ENCODE data around the gene GPR39.

Gene GPR39

GRCh38 chr2:132667706-132668105 is 251.1 kb downstream of the GPR39 start:
- no peak for DNase-seq (ENCODE audit: low spot score)
- in situ Hi-C loops (cut with MboI; ENCODE audit: low pct_unique_long_range_greater_than_20kb, low sequenced_read_pairs, unreplicated experiment), result no loop called here
- TF ChIP-seq CTCF (IDR thresholded peaks at IDR 0.05; ENCODE audit: extremely low read depth, insufficient read depth, missing control alignments), result no peak

GRCh38 chr2:132668189-132668823 is 251.7 kb downstream of the GPR39 start:
- in situ Hi-C loops (cut with MboI; ENCODE audit: low pct_unique_long_range_greater_than_20kb, low sequenced_read_pairs, unreplicated experiment), result no loop called here
- no peak for DNase-seq (ENCODE audit: low spot score)

GRCh38 chr2:132668987-132669907 is 252.6 kb downstream of the GPR39 start:
- DNase-seq (ENCODE audit: low spot score), result no peak
- no peak for TF ChIP-seq CTCF (IDR thresholded peaks at IDR 0.05; ENCODE audit: extremely low read depth, insufficient read depth, missing control alignments)
- in situ Hi-C loops (cut with MboI; ENCODE audit: low pct_unique_long_range_greater_than_20kb, low sequenced_read_pairs, unreplicated experiment), result no loop called here

More at GRCh38 chr2:132668189-132668823, 251.7 kb downstream of the GPR39 start:
- TF ChIP-seq CTCF (IDR thresholded peaks at IDR 0.05; ENCODE audit: extremely low read depth, insufficient read depth, missing control alignments), result no peak

- no peak for DNase-seq (ENCODE audit: low spot score)
- in situ Hi-C loops (cut with MboI; ENCODE audit: low pct_unique_long_range_greater_than_20kb, low sequenced_read_pairs, unreplicated experiment), result no loop called here
- TF ChIP-seq CTCF (IDR thresholded peaks at IDR 0.05; ENCODE audit: extremely low read depth, insufficient read depth, missing control alignments), result no peak
These were observed 253.4 kb downstream of the GPR39 start, which contains the start of gene LYPD1 for GRCh38 chr2:132669908-132670495. LYPD1 (minus strand) TSS chr2:132670205; CDS start chr2:132669932, 273 bp downstream.

- in situ Hi-C loops (cut with MboI; ENCODE audit: low pct_unique_long_range_greater_than_20kb, low sequenced_read_pairs, unreplicated experiment), result no loop called here
- no peak for DNase-seq (ENCODE audit: low spot score)
These were observed 254.0 kb downstream of the GPR39 start for GRCh38 chr2:132670496-132671150.

More at GRCh38 chr2:132670496-132671150, 254.0 kb downstream of the GPR39 start:
- no peak for TF ChIP-seq CTCF (IDR thresholded peaks at IDR 0.05; ENCODE audit: extremely low read depth, insufficient read depth, missing control alignments)

Data from GM13977 (cell line).